B cell (primary cell): ENCODE results near the gene NEGR1. TPM values are rescaled to one million over a fixed set of nuclear protein-coding genes. Genes with fewer than 3 reads are reported as not detected.

Experiments used
- ATAC-seq: fragments of 200-7000 bp; cut with Tn5 transposase; one replicate; pipeline ENCODE4 v1.10.0; 2021; ENCODE audit warnings: low read depth, mild to moderate bottlenecking, moderate number of reproducible peaks, moderate library complexity
- CTCF ChIA-PET: fragments of 350-600 bp; sonication (Branson Sonifier 250); formaldehyde crosslinking; loops from one replicate; lab custom pipeline; 2021; ENCODE audit warnings: antibody characterized with exemption, inconsistent platforms; lab: Charles Lee
- POLR2A ChIA-PET: fragments of 350-600 bp; sonication (Branson Sonifier 250); formaldehyde crosslinking; loops from one replicate; lab custom pipeline; 2021; ENCODE audit warnings: antibody characterized with exemption; lab: Charles Lee
- DNase-seq: peaks from one replicate; pipeline ENCODE4 v3.0.0; 2013
- H2AFZ ChIP-seq: 2 replicates; pipeline ENCODE4 v1.6.1; 2012; ENCODE audit warnings: mild to moderate bottlenecking, low read depth, low read length; ENCODE audit not compliant: insufficient read depth, poor library complexity, severe bottlenecking
- H3K27ac ChIP-seq, 2 donors: 1 replicate in 1 of 2; 2 replicates in 1 of 2; pipeline ENCODE4 v1.5.1; 2012 to 2013; ENCODE audit warnings: low read length in 2 of 2, mild to moderate bottlenecking in 2 of 2, moderate library complexity in 1 of 2
- H3K27me3 ChIP-seq, 4 experiments: fragments of 200-600 bp in 1 of 4; sonication (generic) in 1 of 4; replicated peaks in 1 of 4; 1 replicate in 2 of 4; 2 replicates in 2 of 4; pipeline versions ENCODE4 v1.6.1 to v1.7.0; 2013 to 2016; ENCODE audit warnings: low read length in 3 of 4, mild to moderate bottlenecking in 2 of 4, mixed read lengths in 1 of 4, moderate library complexity in 1 of 4; ENCODE audit not compliant: insufficient read depth in 4 of 4, control insufficient read depth in 3 of 4; ENCODE audit errors: control extremely low read depth in 1 of 4
- H3K36me3 ChIP-seq, 2 experiments: replicated peaks in 1 of 2; 1 replicate in 1 of 2; 2 replicates in 1 of 2; pipeline versions ENCODE4 v1.6.1 to v1.7.1; 2013; ENCODE audit warnings: low read length in 1 of 2; ENCODE audit not compliant: insufficient read depth in 2 of 2, control insufficient read depth in 1 of 2; ENCODE audit errors: control extremely low read depth in 1 of 2, extremely low read depth in 1 of 2
- H3K4me1 ChIP-seq, 2 donors: fragments of 200-600 bp in 1 of 2; sonication (generic) in 1 of 2; 1 replicate in 1 of 2; 2 replicates in 1 of 2; pipeline versions ENCODE4 v1.5.1 to v1.6.1; 2013 to 2017; ENCODE audit warnings: low read length in 2 of 2; ENCODE audit not compliant: control insufficient read depth in 2 of 2, insufficient read depth in 2 of 2
- H3K4me2 ChIP-seq: replicated peaks from 2 replicates; pipeline ENCODE3; 2012; ENCODE audit warnings: mild to moderate bottlenecking, low read depth, low read length; ENCODE audit not compliant: poor library complexity, severe bottlenecking
- H3K4me3 ChIP-seq, 5 experiments: fragments of 200-600 bp in 1 of 5; sonication (generic) in 1 of 5; 1 replicate in 3 of 5; 2 replicates in 2 of 5; pipeline versions ENCODE4 v1.5.1 to v1.7.0; 2011 to 2016; ENCODE audit warnings: low read length in 4 of 5, mild to moderate bottlenecking in 4 of 5, low read depth in 2 of 5, control low read depth in 1 of 5, moderate library complexity in 1 of 5; ENCODE audit not compliant: insufficient read depth in 1 of 5; ENCODE audit errors: control extremely low read depth in 1 of 5, extremely low read depth in 1 of 5
- H3K79me2 ChIP-seq: fragments of 200-600 bp; sonication (generic); one replicate; pipeline ENCODE4 v1.6.0; 2016; ENCODE audit warnings: low read length; ENCODE audit not compliant: control insufficient read depth, insufficient read depth
- H3K9ac ChIP-seq: fragments of 200-600 bp; sonication (generic); 2 replicates; pipeline ENCODE4 v1.6.1; 2017; ENCODE audit warnings: mild to moderate bottlenecking, low read length, moderate library complexity
- H3K9me3 ChIP-seq, 3 donors: one replicate each; pipeline versions ENCODE4 v1.6.1 to v1.7.1; 2013; ENCODE audit warnings: low read length in 2 of 3; ENCODE audit not compliant: control insufficient read depth in 2 of 3, insufficient read depth in 1 of 3; ENCODE audit errors: control extremely low read depth in 1 of 3
- H4K20me1 ChIP-seq: 2 replicates; pipeline ENCODE4 v1.6.0; 2012; ENCODE audit warnings: mild to moderate bottlenecking, low read length; ENCODE audit not compliant: insufficient read depth, control insufficient read depth, poor library complexity, severe bottlenecking
- H3K27ac Mint-ChIP-seq: one replicate; pipeline ENCODE4 v1.8.0; 2021; ENCODE audit warnings: mixed read lengths
- H3K27me3 Mint-ChIP-seq: one replicate; pipeline ENCODE4 v1.8.0; 2021; ENCODE audit warnings: mixed read lengths
- H3K4me1 Mint-ChIP-seq: one replicate; pipeline ENCODE4 v1.8.0; 2021; ENCODE audit warnings: mixed read lengths
- H3K4me3 Mint-ChIP-seq: one replicate; pipeline ENCODE4 v1.8.0; 2021; ENCODE audit warnings: mixed read lengths
- H3K9me3 Mint-ChIP-seq: one replicate; pipeline ENCODE4 v1.8.0; 2022; ENCODE audit warnings: mixed read lengths; ENCODE audit not compliant: insufficient read depth
- EZH2 ChIP-seq: IDR thresholded peaks from 2 replicates; pipeline ENCODE4 v1.6.1; 2012; ENCODE audit warnings: borderline replicate concordance, low read depth, mild to moderate bottlenecking, moderate library complexity, low read length; ENCODE audit not compliant: insufficient read depth, poor library complexity, severe bottlenecking
- WGBS: methylation state at CpG from one replicate; pipeline ENCODE4 v1.1.5; 2013; ENCODE audit warnings: missing lambda C conversion rate; ENCODE audit not compliant: insufficient coverage; 5-methylcytosine and 5-hydroxymethylcytosine counted together
- intact Hi-C: fragments of 100-400 bp; cut with micrococcal nuclease; formaldehyde crosslinking; loops from one replicate; pipeline ENCODE4 v1.10.0; 2022
- polyA plus RNA-seq: library from polyadenylated mRNA; depleted of rRNA; stranded (reverse); fragments of >200 nt; gene quantifications from 2 replicates; pipeline ENCODE4 v1.2.3, GENCODE V29; 2012
- total RNA-seq, 2 donors: library from RNA; stranded (reverse); fragments of 120-200 nt in 1 of 2; gene quantifications; 1 replicate in 1 of 2; 2 replicates in 1 of 2; pipeline versions ENCODE4 v1.2.3 to v1.2.4, GENCODE V29; 2013 to 2022
- TF ChIP-seq, protein P1 (sequence below): fragments of 200-600 bp; IDR thresholded peaks from one replicate; pipeline ENCODE4 v1.8.0; 2022; ENCODE audit warnings: antibody characterized with exemption, mild to moderate bottlenecking

The NEGR1 gene
- total and polyA plus RNA-seq, 2 donors (not counting 1 experiment from before 2014, with no cell fraction given), result 0.01 TPM; not detected in 1

DNA sequence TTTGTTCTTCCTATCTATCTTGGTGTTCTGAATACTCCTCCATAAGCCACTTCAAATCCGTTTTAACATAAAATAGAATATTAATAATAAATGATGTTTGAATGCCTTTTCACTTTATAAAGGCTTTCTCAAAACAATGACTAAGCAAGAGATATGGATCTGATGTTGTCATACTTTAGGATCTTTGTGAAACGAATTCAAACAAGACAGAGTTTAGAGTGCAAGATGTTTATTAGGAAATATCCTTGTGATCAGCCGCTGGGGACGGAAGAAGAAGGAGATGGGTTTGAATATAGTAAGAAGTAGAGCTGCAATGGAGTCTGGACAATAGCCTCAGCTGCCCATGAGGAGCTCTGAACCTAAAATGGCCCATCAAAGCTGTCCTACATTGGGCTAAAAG, 351.8 kb downstream of the NEGR1 start:
- intact Hi-C loops, result no loop called here
- H3K4me3 ChIP-seq, result no peak overlapping the region
- WGBS, result 94% methylated on average over 3 of the region's 4 CpGs
- Mint-ChIP-seq H3K4me1 (no peaks in the 10 kb centered on the region), H3K27ac (no peak overlapping the region), H3K9me3 (no peaks in the 10 kb centered on the region), H3K27me3 (no peaks in the 10 kb centered on the region), H3K4me3 (no peak overlapping the region)
- DNase-seq (no peak), ATAC-seq (no peak)
- no peaks in the 10 kb centered on the region for H3K9me3 ChIP-seq
- CTCF ChIA-PET, result no interaction called here
- no peaks in the 10 kb centered on the region for H3K79me2 ChIP-seq
- TF ChIP-seq, protein P1, sequence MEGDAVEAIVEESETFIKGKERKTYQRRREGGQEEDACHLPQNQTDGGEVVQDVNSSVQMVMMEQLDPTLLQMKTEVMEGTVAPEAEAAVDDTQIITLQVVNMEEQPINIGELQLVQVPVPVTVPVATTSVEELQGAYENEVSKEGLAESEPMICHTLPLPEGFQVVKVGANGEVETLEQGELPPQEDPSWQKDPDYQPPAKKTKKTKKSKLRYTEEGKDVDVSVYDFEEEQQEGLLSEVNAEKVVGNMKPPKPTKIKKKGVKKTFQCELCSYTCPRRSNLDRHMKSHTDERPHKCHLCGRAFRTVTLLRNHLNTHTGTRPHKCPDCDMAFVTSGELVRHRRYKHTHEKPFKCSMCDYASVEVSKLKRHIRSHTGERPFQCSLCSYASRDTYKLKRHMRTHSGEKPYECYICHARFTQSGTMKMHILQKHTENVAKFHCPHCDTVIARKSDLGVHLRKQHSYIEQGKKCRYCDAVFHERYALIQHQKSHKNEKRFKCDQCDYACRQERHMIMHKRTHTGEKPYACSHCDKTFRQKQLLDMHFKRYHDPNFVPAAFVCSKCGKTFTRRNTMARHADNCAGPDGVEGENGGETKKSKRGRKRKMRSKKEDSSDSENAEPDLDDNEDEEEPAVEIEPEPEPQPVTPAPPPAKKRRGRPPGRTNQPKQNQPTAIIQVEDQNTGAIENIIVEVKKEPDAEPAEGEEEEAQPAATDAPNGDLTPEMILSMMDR, result no peak
- no peak for TF ChIP-seq EZH2
- POLR2A ChIA-PET, result no interaction called here
- H3K27ac ChIP-seq, result no peak overlapping the region
- H3K9ac ChIP-seq, result no peak overlapping the region
- no peaks in the 10 kb centered on the region for H3K36me3 ChIP-seq
- H3K4me1 ChIP-seq, result no peaks in the 10 kb centered on the region
- H3K4me2 ChIP-seq, result no peak overlapping the region
- no peaks in the 10 kb centered on the region for H4K20me1 ChIP-seq
- H2AFZ ChIP-seq, result no peak overlapping the region
- no peaks in the 10 kb centered on the region for H3K27me3 ChIP-seq

DNA sequence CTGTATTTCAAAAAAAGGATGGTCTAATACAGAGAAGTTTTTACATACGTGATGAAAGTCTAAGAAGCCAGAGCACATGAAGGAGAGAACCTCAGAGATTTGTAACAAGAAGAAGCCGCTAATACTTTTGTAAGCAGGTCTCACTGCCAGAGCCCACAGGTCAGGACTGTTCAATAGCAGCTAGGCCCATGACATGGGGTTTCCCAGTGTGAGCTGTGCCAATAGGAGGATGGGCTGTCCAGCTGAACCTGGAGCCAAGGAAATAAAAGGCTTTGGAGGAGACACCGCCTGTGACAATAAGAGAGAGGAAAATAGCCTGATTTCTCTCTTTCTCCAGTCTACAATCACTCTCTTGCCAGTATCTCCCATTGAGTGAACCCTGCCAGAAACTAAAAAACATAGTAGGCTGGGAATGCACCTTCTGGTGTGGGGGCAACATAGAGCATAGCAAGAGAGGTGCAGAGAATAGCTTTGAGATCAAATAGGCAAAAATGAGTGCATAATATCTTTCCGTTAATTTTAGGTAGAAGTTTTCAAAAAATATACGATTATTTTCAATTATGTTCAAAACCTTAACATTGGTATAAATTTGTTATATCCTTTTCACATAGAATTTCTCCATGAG, 360.3 kb downstream of the NEGR1 start:
- Histone ChIP-seq H3K9ac (no peak overlapping the region), H3K27me3 (no peaks in the 10 kb centered on the region), H3K4me2 (no peak overlapping the region), H2AFZ (no peak overlapping the region), H3K4me1 (no peaks in the 10 kb centered on the region), H3K79me2 (no peaks in the 10 kb centered on the region), H3K9me3 (no peaks in the 10 kb centered on the region), H4K20me1 (no peaks in the 10 kb centered on the region), H3K27ac (no peak overlapping the region), H3K4me3 (no peak overlapping the region), H3K36me3 (no peaks in the 10 kb centered on the region)
- H3K27ac Mint-ChIP-seq, result no peak overlapping the region
- no peak for DNase-seq
- TF ChIP-seq EZH2, result no peak
- TF ChIP-seq, protein P1, result no peak
- H3K27me3 Mint-ChIP-seq, result no peaks in the 10 kb centered on the region
- CTCF ChIA-PET, result no interaction called here
- H3K4me3 Mint-ChIP-seq, result no peak overlapping the region
- POLR2A ChIA-PET, result no interaction called here
- no peaks in the 10 kb centered on the region for H3K9me3 Mint-ChIP-seq
- WGBS, result 79% methylated on average over 2 of the region's 5 CpGs
- no peaks in the 10 kb centered on the region for H3K4me1 Mint-ChIP-seq
- ATAC-seq, result no peak
- intact Hi-C loops, result no loop called here
